ENCODE measurements around the gene PRKCD.

PRKCD gene

DNA sequence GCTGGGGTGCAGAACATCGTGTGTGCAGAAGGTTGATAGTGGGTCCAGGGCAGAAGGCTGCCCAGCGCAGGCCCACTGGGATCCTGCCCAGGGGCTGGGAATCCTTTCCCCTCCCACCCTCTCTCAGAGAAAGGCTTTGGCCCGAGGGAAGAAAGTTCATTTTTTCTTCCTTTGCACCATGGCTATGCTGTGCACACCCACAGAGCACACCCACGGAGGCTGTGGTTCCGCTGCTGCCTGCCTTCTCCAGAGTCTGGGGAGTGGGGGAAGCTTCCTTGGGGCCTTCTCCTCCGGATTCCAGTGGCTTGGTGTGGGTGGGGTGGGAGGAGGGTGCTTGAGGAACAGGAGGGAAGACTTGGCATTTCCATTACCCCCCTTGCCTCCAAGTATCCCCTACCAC lies 7.0 kb upstream of the PRKCD start:
- DNase-seq (ENCODE audit: low read depth, low spot score), result no peak
- no peak overlapping the region for H3K27ac ChIP-seq

DNA sequence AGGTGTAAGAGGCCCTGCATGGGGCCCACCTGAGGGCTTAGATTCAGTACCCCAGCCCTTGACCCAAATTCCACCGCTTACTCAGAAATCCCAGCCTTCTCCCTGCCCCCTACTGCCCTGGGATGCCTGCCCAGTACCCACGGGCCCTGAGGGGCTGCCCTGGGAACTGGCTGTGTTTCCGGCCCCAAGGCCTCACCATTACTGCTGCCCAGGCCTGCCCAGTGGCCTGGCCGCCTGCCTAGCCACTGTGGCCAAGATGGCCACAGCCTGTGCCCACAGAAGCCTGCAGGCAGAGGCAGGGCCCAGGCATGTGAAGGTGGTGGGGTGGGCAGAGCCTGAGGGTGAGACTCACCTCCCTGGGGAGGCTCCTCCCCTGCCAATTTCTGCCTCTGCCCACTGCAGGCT lies 6.1 kb upstream of the PRKCD start:
- peak overlapping the region; percentile 9 for H3K27ac ChIP-seq
- DNase-seq (ENCODE audit: low read depth, low spot score), result no peak

DNA sequence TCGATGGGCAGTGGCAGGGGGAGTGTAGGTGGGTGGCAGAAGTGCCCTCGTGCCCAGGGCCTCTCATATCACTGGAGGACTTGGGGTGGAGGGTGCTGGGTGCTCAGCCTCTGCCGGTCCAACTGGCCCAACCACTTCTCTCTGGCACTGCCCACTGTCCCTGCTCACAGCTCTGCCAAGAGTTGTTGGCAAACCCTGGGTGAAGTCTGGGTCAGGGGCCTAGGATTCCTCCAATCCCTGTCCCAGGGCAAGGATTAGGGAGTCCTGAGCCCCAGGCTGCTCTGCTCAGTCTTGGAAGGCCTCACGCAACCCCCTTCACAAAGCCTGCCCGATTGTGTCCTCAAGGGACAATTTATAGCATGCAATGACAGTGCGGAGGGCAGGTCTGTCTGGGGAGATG lies 5.2 kb upstream of the PRKCD start:
- peak overlapping the region; percentile 9 for H3K27ac ChIP-seq
- DNase-seq (ENCODE audit: low read depth, low spot score), result no peak

DNA sequence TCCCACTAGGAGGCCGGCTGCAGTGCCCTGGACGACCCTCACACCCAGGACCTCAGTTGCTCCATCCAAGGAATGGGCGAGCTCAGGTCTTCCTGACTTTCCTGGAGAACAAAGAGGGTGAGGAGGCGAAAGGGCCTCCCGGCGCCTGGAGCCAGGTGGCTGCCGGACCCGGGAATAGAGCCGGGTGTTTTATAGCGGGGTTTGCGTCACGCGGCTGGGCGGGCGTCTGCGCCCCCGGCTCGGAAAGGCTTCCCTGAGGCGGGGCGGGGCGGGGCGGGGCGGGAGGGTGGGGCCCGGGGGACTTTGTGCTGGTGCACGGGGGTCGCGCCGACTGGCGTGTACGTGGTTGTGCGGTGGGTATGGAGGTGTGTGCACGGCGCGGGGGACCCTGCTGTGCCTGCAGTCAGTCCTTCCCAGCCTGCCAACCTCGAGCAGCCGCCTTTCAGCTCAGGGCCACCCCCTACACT lies 4.6 kb upstream of the PRKCD start:
- no peak overlapping the region for H3K27ac ChIP-seq
- DNase-seq (ENCODE audit: low read depth, low spot score), result no peak

DNA sequence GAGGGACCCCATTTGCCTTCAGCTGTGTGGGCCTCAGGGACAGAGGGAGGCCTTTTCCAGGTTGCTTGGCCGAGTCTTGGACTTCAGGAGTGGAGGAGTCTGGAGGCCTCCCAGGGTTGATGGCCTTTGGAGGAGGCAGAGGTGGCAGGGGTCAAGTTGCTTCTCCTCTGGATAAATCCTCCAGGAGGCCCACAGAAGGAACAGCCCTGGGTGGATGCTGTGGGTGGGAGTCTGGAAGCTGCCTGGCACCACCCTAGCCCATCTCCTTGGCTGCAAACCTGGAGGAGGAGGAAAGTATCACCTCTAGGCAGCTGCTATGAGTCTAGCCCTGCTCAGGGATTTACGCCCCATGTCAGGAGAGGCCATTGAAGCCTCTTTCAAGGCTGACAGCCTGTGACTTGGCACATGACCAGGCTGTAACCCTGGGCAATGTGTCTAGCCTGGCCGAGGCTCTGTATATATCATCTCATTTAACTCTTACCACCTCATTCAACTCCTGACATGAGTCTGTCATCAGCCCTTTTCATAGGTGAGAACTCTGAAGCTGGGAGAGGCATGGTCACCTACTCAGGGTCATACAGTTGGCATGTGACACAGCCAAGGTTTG lies 2.9 kb upstream of the PRKCD start:
- no peak for DNase-seq (ENCODE audit: low read depth, low spot score)

DNA sequence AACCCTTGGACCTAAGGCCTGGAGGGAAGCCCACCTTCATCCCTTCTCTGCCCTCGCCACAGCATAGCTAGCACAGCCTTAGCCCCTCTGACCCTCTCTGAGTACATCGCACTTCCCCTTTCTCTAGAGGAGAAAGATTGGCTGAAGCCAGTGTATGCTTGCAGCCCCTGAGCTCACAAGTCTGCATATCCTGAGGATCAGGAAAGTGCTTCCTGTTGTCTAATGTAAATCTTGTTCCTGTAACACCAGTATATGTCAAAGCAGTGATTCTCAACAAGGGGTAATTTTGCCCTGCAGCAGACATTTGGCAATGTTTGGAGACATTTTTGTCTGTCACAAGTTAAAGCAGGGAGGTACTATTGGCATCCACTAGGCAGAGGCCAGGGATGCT lies 2.2 kb upstream of the PRKCD start:
- no peak for DNase-seq (ENCODE audit: low read depth, low spot score)
- no peak overlapping the region for H3K27ac ChIP-seq

More for the DNA sequence above, 2.9 kb upstream of the PRKCD start:
- H3K27ac ChIP-seq, result no peak overlapping the region

DNA sequence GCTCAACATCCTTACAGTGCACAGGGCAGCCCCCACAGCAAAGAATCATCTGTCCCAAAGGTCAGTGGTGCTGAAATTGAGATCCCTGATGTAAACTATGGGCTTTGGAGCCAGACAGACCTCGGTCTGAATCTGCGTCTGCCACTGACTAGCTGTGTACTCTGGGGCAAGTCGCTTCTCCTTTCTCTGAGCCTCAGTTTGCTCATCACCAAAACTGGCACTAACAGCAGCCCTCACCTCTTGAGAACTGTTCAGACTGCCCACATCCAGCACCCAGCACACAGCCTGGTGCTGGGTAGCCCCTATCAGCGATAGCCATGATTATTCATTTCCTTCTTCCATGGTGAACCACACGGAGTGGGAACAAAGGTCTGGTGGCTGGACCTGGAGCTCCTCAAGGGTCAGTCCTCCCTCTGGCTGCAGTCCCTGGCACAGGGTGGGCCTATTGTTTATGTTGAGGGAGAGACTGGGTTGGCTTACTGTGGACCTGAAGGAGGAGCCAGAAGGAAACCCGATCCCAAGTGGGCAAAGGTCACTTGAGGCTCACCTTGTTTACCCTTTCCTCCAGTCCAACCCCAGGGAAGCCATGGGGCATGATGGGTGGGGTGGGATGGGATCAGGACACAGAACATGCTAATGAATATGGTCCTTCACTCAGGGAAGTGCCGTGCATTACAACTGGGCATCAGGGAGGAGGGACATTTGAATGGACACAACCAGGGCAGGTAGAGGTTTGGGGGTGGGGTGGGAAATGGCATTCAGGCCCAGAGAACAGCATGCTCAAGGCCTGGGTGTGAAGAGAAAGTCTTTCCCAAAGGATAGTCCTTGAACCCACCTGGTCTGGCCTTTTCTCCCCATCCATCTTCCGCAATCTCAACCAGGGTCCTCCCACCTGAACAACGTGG lies 1.6 kb upstream of the PRKCD start:
- DNase-seq (ENCODE audit: low read depth, low spot score), result no peak
- H3K27ac ChIP-seq, result no peak overlapping the region

DNA sequence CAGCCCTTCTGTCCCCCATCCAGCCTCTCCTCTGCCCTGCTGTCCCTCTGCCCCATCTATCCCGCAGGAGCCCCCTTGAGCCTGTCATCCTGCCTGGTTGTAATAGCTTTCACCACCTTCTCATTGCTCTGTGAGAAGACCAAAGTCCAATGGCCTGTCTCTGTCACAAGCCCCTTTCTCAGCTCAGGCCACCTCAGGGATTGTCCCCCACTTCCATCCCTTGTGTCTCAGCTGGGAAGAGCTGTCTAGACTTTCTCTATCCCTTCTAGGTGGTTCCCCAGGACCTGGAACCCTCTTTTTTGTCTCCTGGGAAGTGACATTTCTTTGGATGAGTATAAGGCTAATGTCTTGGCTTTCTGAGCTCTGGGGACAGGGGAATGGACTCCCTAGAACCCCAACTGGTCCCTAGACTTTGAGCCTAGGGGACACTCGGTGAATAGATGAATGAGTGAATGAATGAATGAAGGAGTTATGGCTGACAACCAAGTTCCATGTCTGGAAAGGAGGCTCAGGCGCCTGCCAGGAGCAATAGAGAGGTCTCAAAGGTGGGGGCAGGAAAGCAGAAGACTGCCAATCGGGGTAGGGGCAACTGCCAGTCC lies 849 bp upstream of the PRKCD start:
- peak overlapping the region; percentile 62 for H3K27ac ChIP-seq
- no peak for DNase-seq (ENCODE audit: low read depth, low spot score)

DNA sequence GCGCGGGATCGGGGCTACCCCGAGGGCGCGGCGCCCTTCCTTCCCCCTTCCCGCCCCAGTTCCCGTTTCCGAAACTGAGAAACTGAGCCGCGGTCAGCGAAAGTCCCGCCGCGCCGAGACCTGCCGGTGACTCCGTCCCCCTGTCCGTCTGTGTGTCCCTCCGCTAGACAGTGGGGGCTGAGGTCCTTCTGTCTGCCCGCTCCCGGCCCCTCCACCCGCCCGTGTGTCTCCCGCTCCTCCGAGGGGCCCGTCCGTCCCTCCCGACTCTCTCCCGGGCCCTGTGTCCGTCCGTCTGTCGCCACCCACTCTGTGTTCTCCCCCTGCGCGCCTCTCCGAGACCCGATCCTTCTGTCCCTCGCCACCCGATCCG lies 426 bp downstream of the PRKCD start:
- peak overlapping the region; percentile 62 for H3K27ac ChIP-seq
- DNase-seq (ENCODE audit: low read depth, low spot score), result no peak

DNA sequence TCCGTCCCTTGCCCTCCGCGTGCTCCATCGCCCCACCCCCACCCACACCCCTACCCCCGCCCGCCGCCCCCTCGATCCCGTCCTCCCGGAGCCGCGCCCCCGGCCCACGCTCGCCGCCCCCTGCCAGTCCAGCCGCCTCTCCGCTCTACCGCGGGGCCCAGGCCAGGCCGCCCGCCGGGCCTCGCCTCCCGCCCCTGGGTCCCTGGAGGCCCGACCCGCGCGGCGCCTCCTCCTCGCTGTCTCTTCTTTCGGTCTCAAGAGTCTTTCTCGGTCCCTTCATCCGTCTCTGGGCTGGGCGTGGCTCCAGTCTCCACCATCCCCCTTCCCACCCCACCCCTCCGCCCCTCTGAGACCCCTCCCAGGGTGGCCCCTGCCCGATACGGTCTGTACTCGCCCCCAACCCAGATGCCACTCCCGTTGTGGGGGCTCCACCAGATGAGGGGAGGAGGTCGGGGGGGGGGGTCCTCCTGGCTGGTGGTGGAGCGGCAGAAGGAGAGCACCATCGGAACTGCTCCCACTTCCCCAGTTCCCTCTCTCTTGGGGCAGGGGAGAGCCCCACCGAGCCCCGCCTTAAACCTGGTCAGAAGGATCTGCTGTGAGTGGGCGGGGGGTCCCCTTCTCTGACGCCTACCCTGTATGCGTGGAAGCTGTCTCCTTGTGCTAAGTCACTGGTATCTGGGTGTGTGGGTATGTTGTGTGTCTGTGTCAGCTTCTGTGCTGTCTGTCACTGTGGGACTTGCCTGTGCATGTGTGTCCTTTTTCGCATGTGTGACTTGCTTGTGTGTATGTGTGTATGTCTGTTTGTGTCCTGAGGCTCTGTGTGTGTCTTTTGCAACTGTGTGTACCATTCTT lies 1.0 kb downstream of the PRKCD start:
- DNase-seq (ENCODE audit: low read depth, low spot score), result no peak
- peak overlapping the region; percentile 62 for H3K27ac ChIP-seq

DNA sequence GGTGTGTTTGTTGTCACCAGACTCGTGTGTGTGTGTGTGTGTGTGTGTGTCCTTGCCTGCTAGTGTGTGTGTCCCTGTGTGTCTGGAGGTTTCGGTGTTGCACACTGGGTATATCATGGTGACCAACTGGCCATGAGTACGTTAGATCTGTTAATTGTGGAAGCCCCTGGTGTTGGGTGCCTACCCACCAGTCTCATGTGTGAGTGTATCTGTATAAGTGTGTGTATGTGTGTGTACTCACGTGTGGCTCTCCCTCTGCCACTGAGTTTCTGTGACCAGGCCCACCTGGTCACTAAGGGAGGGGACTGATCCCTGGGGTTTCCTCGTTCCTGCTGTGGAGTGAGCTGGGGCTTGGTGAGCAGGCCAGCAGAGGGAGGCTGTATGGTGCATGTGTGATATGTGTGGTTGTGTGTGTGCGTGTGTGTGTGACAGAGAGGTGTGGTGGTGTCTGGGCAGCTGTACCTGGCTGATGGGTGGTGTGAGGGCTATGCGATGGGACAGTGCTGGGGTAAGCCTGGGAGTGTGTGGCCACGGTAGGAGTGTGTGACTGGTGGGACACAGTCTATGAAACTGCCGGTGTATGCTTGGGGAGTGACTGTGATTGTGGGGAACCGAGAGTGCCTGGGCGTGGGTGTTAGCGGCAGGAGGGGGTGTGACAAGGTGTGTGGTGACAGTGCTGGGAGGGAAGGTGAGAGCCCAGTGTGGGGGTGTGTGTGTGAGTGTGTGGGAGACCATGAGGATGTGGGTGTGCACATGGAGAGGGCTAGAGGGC lies 1.8 kb downstream of the PRKCD start:
- H3K27ac ChIP-seq, result peak overlapping the region; percentile 62
- no peak for DNase-seq (ENCODE audit: low read depth, low spot score)

DNA sequence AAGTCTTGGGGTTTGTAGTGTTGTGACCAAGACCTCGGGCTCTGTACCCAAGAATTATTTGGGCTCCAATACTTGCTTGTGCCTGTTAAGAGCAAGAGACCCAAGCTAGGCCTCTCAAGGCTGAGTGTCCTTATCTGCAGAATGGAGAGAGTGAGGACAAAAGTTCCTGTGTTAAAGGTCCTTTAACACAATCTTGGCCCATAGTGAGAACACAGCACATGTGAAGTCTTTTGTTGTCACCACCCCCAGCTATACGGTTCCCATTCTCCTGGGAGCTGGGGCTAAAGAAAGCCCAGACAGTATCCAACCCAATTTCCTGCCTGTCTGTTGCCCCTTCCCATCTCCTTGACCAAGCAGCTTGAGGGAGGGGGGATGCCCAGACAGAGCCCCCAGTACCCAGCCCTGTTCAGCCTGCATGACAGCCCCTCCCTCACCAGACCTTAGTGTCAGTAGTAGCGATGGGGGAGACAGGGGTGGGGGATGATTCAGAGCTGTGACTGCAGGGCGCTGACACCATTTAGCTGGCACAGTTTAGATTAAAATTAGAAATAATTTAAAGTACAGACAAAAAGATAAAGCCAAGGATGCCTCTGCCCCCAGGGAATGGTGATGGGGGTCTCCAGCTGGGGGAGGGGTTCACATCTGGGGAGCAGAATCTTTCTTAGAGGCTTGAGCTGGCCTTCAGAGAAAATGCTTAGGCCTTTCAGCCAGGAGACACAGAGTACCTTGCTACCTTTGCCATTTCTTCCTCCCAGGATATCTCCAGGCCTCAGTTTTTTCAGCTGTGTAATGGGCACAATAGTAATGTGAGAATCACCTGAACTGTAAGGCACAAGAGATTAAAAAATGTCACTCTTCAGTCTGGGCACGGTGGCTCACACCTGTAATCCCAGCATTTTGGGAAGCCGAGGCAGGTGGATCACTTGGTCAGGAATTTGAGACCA lies 2.7 kb downstream of the PRKCD start:
- H3K27ac ChIP-seq, result peak overlapping the region; percentile 62
- DNase-seq (ENCODE audit: low read depth, low spot score), result no peak

DNA sequence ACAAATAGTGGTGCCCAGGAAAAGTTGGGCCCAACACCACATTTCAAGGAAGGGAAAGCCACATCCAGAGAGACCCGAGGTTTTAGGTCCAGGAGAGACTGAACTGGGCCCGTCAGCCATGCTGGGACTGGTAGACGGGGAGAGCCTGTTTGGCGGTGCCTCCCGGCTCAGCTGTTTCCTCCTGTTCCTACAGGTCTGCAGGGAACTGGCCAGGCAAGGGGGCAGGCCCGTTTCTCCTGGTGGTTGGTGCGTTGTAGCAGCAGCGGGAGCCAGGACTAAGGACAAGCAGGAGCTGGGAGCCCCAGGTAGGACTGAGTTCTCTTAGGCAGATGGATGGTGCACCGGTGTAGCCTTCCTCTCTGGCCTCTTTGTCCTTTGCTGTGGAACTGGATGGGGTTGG lies 3.9 kb downstream of the PRKCD start:
- H3K27ac ChIP-seq, result no peak overlapping the region

DNA sequence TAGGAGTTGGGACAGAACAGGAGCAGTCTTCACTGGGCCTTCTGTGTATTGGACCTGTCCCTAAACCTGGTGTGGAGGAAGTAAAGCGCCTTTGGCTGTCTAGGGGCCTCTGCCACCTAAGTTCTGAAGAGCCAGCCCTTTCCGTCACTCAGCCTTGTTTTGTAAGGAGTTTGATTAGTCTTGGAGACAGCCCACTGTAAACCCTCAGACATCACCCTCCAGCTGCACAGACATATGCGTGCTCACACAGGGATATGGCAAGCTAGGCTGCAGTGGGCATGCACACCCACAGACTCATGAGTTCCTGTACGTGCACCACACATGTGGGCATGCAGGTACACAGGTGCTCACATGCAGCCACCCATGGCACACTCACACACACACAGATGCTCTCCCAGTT lies 5.2 kb downstream of the PRKCD start:
- H3K27ac ChIP-seq, result no peak overlapping the region
- DNase-seq (ENCODE audit: low read depth, low spot score), result no peak

More for the DNA sequence above, 3.9 kb downstream of the PRKCD start:
- no peak for DNase-seq (ENCODE audit: low read depth, low spot score)

DNA sequence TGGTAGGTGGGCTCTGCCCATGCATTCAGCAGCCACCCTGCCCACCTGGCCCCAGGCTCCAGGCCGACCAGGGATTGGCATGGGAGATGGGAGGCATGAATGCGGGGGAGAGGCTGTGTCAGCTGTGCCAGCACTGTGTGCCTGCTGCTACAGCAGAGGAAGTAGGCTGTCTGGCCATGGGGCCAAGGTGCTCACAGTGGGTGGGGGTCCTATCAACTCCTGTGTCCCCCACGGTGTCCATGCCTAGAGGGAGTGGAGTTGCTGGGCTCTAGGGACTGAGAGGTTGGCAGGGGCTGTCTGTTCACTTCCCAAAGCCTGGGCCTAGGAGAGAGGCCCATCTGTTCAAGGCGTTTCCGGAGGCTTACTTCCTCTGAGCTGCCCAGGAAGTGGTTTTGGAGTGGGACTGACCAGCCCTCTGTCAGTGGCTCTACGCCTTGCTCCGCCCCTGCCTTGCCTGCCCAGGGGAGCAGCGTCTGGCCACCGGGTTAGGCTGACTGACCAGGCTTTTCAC lies 5.8 kb downstream of the PRKCD start:
- no peak for DNase-seq (ENCODE audit: low read depth, low spot score)

DNA sequence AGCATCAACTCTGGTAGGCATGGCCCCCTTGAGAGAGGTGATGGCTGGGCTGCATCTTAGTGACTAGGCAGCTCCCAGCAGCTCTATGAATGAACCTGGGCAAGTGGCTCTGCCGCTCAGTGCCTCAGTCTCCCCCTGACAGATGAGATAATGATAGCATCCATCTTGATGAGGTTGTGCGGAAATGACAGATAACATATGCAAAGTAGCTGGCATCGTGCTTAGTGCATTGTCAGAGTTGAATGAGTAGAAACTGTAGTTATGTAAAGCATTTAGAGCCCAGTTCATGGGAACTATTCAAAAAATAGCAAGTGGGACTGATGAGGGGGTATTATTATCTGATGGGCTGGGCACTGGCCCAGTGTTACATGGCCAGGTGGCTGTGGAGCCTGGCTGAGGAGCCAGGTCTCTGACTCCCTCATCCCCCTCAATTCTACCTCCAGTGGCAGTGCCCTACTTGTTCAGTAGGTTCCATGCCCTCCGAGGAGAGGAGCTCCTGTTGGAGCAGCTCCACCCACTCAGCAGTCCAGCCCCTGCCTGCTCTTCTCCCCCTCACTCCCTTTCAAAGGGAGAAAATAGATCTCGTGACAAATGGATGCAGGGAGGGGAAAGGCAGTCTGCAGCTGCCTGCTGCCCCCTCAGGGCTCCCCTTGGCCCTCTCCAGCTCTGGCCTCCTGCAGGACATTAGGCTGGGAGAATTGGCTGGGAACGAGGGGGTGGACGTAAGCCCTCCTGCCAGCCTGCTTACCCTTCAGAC lies 6.6 kb downstream of the PRKCD start:
- DNase-seq (ENCODE audit: low read depth, low spot score), result no peak
- H3K27ac ChIP-seq, result no peak overlapping the region

More for the DNA sequence above, 5.8 kb downstream of the PRKCD start:
- H3K27ac ChIP-seq, result no peak overlapping the region

DNA sequence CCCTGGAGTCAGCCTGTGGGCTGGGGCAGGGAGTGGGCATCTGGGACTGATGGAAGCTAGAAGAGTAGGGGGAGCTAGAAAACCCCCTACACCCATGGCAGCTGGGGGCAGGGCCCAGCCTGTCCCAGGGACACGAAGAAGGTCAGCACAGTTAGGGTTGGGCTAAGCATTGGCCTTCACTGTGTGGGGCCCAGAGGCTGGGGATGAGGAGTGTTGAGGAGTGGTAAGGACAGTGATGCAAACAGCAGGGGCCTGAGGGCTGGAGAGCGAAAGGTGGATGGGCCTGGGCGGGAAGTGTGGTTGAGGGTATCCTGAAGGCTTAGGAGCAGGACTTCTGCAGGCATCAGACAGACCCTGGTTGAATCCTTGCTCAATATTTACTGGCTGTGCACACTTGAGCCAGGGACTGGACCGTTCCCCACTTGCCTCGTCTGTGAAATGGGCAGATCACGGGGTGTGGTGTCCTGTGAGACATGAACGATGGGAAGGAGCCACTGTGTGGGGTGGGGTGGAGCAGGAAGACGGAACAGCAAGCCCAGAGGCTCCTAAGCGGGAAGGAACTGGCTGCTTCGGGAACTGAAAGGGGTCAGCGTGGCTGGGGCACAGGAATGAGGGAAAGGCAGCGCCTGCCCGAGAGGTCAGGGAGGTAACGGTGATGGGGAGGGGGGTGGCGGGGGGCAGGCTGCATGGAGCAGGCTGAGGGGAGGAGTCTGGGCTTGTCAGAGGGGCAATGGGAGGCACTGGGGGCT lies 7.3 kb downstream of the PRKCD start:
- DNase-seq (ENCODE audit: low read depth, low spot score), result no peak
- H3K27ac ChIP-seq, result no peak overlapping the region
